GM12801 (cell line): Measurements from ENCODE around the gene PYGB.

Source experiments
- TF ChIP-seq, protein P1 (sequence below): IDR thresholded peaks from one replicate; pipeline ENCODE4 v1.5.1; 2011; ENCODE audit warnings: control low read depth; ENCODE audit not compliant: insufficient read length; ENCODE audit errors: extremely low read depth

PYGB gene

DNA sequence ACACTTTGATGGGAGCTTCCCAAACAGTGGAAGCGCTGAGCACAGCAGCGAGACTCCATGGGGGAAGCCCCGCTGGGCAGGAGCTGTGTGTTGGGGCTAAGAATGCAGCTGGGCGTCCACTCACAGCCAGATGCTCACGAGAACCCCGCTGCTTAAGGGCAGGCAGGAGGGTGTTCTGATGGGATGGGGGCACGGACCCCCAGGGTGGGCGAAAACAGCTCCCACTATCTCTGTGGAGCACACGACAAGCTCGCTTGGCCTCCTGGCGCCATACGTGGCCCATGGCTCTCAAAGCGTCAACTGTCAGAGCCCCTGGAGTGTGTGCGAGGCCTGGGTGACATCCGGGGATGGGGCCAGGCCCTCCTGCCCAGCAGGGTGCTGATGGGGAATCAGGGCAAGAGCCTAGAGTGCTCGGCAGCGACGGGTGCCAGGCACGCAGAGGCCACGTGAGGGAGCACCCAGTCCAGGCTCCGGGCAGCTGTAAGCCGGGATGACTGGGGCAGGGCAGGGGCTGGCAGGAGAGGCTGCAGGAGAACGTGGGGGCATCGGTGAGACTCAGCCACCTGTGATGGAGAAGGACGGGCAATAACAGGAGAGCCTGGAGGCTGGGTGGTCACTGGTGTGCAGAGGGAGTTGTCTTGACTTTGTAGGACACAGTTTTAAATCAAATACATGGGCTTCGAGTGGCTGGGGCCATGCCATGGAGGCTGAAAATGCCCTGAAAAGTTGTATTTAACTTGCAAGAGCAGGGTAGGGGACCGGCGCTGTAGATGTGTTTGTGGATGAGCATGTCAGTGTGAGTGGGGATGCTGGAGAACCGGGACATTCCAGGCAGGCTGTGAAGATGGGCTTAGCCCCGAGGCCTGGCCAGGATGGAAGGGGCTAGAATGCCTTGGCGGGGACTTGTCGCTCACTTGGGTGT is 27.3 kb downstream of the PYGB start:
- TF ChIP-seq, protein P1, sequence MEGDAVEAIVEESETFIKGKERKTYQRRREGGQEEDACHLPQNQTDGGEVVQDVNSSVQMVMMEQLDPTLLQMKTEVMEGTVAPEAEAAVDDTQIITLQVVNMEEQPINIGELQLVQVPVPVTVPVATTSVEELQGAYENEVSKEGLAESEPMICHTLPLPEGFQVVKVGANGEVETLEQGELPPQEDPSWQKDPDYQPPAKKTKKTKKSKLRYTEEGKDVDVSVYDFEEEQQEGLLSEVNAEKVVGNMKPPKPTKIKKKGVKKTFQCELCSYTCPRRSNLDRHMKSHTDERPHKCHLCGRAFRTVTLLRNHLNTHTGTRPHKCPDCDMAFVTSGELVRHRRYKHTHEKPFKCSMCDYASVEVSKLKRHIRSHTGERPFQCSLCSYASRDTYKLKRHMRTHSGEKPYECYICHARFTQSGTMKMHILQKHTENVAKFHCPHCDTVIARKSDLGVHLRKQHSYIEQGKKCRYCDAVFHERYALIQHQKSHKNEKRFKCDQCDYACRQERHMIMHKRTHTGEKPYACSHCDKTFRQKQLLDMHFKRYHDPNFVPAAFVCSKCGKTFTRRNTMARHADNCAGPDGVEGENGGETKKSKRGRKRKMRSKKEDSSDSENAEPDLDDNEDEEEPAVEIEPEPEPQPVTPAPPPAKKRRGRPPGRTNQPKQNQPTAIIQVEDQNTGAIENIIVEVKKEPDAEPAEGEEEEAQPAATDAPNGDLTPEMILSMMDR = no peak

DNA sequence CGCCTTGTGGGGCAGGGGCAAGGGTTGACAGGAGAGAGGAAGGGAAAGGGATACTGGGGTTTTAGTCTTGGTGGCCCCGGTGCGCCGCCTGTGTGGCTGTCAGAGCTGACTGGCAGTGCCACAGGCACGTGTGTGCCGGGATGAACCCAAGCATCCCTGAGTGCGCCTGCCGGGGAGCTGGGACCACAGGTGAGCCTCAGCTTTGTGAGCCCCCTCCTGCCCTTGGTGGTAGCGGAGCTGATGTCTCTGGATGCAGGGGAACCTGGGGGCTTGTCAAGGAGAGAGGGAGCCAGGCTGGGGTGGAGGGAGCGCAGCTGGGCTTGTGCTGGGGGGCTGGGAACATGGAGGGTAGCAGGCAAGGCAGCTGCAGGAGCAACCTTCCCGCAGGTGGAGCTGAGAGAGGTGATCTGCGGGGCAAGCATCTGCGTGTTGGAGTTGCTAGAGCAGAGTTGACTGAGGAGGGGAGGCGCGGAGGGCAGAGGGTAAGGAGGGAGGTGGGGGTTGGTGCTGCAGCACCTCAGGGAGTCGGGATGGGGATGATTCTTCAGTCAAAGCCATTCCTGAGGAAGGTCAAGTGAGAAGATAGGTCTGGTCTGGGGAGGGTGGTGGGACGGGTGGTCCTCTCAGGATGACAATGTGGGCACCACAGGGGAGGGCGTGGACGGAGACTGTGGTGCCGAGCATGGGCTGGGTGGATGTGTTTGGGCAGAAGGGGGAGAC is 28.1 kb downstream of the PYGB start:
- TF ChIP-seq, protein P1 = no peak

DNA sequence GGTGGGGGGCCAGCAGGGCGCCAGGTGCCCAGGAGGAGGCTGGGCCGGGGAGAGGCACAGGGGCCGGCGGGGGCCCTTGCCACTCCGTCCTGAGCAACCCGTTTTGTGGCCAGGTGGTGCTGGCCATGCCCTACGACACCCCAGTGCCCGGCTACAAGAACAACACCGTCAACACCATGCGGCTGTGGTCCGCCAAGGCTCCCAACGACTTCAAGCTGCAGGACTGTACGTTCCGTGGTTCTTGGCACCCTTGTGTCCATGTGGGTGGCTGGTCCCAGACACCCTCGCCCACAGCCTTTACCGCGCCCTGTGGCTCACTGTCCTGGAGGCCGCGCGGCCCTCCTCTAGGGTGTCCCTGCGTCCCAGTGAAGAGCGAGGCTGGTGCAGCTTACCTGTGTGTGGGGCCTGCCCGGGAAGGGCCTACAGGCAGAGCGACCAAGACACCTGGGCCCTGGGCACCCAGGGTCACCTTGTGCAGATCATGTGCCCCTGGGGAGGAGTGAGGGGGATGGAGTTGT is 28.7 kb downstream of the PYGB start:
- TF ChIP-seq, protein P1 = no peak

DNA sequence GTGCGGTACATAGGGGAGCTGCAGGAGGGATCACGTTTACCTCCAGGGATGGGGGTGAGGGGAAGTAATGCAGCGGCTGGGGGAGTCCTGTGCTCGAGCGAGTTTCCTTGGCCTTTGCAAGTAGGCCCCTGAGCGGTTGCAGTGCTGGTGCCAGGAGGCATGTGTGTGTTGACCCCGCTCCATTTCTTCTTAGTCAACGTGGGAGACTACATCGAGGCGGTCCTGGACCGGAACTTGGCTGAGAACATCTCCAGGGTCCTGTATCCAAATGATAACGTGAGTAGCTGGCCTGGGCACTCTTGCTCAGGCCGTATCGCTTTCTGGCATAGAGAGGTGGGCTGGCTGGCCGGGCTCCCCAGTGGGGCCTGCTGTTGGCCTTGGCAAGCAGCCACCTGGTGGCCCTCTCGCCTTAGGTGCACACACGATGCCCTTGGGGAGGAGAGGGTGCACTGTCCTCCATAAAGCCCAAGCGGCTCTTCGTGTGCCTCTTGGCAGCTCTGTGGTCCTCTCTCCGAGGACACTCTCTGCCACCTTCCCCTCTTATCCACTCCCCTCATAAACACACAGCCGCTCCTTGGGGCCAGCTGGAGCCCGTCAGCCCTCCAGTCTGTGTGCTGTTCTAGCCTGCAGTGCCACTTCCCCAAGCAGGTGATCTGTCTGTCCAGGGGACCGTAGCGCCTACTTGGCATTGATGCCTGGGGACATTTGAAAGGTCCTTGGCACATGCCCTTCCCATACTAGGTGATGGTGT is 29.3 kb downstream of the PYGB start:
- TF ChIP-seq, protein P1 = no peak

DNA sequence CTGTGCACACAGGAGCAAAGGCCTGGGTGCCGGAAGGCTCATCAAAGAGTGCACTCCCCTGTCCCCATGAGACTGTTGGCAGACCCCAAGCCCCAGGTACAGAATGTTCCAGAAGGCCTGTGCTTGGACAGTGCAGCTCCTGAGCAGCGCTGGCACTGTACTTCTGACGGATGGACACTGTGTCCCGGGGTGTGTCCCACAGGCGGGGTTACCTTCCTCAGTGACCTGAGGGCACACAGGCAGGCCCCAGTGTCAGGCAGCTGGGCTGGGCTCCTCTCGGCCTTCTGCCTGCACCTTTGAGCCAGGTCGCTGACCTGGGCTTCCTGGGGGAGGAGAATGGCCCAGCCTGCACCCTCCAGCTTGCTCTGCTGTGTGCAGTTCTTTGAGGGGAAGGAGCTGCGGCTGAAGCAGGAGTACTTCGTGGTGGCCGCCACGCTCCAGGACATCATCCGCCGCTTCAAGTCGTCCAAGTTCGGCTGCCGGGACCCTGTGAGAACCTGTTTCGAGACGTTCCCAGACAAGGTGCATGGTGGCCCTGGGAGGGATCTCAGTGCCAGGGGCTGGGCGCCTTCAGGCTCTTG is 30.1 kb downstream of the PYGB start:
- TF ChIP-seq, protein P1 = no peak

DNA sequence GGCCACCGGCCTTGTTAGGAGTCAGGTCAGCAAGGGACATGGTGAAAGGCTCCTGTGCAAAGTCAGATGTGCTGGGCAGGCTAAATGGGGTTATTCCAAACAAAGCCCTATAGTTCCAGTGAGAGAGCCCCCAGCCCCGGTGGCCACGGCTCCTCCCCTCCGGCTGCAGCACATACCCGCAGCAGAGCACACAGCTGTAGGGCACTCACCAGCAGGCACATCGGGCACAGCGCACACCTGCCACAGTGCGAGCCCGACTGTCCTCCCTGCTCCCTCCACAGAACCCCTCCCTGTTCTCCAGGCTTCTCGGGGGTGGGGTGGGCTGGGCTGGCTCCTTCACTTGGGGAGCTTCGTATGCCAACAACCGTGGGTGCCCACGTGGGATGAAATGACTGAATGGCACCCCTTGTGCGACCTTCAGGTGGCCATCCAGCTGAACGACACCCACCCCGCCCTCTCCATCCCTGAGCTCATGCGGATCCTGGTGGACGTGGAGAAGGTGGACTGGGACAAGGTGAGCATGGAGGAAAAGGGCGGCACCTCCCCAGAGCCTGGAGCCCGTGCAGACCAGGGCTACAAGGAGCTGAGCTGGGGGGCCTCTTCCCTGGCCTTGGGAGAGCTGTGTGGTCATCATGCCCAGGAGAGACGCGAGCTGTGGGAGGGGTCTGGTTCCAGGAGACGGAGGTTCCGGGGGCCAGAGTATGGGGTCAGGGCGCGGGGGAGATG is 30.9 kb downstream of the PYGB start:
- TF ChIP-seq, protein P1 = no peak
